GM21786 (cell line): Measurements from ENCODE around the gene GSE1.

Source experiments
- ATAC-seq: cut with Tn5 transposase; IDR thresholded peaks from one replicate; pipeline ENCODE4 v1.9.1; 2021; ENCODE audit not compliant: unreplicated experiment

Gene GSE1

DNA sequence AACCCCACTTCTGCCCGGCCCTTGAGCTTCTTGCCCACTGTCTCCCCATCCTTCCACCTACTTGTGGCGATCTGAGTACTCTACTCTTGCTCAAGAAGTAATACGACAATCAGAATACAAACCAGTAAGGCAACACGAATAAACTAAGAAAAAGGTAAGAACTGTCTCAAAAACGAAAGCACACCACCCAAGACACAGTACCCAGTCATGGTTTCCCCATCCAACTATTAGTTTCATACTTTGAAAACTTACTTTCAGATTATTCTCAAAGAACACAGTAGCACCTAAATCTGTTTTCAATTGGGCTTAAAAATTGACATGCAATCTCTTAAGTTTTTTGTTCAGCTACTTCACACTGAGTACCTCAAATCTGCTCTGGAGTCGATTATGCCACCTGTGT is 61.7 kb downstream of the GSE1 start:
- ATAC-seq = no peak

DNA sequence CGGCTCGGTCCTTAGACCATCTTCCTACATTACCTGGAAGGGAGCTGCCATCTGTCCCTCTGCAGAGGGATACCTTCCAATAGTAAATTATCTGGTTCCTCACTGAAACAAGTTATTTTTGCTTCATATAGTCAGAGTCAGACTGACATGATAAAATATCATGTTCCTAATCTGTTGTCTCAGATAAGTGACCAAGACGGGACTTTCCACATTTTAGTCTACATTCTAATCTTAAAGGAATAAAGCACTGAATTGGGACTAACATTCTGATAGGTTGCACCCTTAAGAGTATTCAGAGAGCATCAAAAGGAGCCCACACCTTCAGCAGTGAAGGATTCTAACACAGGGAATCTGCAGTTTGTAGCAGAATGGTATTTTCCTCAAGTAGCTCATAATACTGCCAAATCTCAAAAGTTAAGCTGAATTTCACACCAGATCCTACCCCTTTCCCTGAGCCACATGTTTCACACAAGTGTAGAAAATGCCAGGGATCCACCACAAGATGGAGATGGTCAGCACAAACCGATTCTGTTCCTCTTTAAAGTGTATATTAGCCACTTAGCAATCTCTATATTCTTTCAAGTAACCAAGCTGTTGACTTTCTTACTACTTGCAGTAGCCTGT is 62.2 kb downstream of the GSE1 start:
- no peak for ATAC-seq

DNA sequence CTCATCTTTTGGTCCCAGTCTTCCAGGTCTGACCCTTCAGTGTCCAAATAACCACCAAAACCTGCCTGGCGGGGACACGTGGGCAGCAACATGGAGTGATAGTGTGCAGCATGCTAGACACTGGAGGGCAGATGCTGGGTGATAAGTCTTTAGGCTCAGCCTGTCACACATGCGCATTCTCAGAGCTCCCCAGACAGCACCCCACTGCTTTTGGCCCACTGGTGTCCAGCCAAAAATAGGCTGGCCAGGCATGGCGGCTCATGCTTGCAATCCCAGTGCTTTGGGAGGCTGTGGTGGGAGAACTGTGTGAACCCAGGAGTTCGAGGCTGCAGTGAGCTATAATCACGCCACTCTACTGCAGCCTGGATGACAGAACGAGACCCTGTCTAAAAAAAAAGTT is 63.3 kb downstream of the GSE1 start:
- ATAC-seq = no peak

DNA sequence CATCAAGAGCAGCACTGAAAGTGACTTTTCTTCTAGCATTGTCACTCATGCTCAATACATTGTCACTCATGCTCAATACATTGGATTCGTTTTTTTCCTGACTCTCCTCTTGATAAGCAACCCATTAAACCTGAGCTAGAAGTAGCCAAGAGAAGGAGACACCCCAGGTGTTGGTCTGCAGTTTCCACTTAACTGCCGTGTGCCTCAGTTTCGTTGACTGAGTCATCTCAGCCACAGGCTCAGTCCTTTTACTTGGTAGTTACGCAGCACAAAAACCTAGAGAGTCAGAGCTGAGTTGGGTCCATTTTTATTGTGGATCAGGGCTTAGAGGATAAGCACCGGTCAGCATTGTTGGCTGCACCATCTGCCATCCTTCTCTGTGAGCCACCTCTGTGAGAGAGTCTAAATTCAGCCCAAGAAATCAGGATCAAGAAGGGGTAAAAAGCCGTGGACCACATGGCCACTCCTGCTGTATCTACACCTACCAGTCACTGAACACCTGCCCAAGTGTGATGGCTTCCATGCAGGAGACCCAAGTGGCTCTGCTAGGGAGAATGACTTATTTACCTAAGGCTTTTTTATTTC is 64.4 kb downstream of the GSE1 start:
- ATAC-seq = no peak

DNA sequence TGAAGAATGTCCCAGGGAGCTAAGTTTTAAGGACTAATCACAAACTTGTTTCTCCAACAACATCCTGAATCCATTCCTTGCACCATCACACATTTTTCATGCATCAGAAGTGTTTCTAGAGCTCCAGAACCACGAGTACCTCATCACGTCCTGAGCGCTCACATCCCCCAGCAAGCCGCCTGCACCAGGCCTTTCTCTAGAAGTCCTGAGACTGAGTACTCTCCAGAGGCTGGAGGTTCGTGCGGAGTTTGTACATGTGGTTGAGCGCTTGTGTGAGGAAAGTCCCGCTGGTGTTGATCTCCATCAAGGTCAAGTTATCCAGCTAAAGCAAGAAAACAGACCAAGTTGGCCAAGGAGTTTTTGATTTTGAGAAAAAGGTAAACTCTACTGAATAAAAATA is 64.9 kb downstream of the GSE1 start:
- ATAC-seq = no peak

DNA sequence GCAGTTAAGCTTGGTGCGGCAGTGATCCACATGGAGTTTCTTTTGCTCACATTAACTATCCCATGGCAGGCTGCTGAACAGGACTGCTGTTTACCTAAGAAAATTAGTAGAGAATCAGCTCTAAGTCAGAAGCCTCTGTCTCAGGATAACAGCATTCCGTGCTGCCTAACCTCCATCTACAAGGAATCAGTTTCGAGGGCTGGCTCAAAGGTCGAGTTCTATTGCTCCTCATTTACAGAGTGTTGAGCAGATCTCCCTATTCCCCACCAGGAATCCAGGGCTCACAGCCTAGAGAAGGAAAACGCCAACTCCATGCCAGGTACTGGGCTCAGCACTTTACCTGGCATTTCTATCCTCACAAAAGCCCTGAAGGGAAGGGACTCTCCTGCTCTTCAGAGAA is 65.7 kb downstream of the GSE1 start:
- ATAC-seq = no peak

DNA sequence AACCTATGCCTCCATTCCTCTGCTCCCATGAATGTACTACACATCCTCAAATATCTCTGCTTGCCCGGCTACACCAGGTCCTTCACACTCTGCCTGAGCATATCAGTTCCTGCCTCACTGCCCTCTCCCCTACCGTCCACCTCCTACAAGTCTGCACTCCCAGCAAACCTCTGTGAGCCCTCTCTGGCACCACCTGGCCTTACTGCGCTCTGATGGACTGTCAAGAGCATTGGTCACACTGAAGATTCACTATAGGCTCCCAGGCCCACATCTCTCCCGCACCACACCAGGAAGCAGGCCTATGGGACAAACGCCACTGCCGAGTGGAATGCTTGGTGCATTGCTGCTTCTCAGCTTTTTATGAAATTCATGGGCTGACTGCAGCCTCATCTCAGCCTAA is 66.7 kb downstream of the GSE1 start:
- ATAC-seq = no peak

DNA sequence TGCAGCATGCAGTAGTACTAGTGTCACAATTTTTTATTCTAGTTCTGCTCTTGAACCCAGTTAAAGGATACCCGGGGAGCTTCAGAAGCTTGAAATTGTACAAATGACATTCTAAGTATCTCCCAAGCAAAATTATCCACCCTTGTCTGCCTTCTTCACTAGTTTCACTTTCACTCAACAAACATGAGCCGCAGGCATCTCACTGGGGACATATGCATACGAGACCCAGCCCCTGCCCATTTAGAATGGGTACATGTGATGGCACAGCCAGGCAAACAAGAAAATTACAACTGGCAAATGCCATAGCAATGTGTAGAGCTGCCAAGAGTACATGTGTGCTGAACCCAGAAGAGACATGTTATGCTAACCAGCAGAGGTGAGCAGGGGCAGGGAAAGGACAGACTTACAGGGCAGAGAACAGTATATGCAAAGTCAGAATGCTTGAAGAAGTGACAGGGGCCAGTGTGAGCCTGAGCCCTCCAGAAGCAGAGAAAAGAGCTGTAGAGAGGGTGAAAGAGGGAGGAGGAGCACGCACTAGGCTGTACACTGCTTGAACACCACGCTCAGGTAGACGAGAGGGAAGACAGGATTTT is 67.3 kb downstream of the GSE1 start:
- ATAC-seq = no peak

DNA sequence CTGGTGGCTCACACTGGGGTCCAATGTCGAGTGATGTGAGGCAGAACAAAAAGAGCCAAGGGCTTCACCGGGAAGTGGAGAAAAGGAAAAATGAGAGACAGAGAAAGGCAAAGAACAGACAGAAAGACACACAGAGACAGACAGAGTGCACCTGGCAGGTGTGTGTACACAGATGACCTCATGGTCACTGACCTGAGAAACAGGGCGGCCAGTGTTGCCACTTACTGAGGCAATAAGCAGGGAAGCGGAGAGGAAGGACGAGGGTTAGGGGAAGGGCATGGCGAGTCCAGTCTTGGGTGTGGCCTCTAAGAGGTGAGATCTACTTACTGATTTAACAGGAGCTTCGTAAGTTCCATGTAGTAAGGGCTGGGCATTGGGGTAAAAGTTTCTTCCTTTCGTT is 68.1 kb downstream of the GSE1 start:
- ATAC-seq = no peak

DNA sequence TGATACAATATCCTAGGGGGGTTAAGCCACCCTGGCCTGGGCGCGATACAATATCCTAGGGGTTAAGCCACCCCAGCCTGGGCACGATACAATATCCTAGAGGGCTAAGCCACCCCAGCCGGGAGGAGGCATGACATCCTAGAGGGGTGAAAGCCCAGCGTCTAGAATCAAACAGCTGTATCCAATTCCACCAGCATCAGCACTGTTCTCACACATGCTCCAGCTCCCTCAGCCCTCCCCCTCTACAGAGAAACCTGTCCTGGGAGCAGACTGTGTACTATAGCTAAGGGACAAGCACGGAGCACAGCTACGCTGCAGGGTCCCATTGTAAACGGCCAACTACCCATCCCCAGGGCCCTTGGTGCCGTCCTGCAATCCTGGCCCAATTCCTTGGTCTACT is 69.4 kb downstream of the GSE1 start:
- no peak for ATAC-seq

DNA sequence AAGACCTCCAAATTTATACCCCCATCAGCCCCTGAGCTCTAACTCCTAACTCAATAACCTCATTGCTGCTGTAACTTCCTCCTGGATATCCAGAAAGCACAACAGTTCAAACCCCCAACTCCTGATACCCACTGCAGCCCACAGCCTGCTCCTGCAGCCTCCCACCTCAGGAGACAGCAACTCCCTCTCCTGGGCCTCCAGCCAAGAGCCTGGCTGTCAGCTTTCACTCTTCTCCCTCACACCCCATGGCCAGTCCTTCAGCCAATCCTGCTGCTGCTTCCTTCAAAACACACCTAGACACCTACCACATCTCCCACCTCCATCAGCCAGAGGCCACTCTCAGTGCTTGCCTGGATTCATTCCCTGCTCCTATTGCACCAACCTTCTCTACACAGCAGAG is 70.2 kb downstream of the GSE1 start:
- ATAC-seq = no peak

DNA sequence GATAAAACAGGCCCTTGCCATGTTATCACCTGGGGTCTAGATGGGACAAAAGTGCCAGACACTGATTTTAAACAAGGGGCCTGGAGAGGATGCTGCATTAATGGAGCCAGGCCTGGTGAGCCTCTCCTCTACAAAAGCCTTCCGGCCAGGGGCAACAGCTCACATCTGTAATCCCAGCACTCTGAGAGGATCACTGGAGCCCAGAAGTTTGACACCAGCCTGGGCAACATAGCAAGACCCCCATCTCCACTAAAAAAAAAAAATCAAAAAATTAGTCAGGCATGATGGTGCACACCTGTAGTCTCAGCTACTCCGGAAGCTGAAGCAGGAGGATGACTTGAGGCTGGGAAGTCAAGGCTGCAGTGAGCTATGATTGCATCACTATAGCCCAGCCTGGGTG is 72.1 kb downstream of the GSE1 start:
- ATAC-seq = no peak

DNA sequence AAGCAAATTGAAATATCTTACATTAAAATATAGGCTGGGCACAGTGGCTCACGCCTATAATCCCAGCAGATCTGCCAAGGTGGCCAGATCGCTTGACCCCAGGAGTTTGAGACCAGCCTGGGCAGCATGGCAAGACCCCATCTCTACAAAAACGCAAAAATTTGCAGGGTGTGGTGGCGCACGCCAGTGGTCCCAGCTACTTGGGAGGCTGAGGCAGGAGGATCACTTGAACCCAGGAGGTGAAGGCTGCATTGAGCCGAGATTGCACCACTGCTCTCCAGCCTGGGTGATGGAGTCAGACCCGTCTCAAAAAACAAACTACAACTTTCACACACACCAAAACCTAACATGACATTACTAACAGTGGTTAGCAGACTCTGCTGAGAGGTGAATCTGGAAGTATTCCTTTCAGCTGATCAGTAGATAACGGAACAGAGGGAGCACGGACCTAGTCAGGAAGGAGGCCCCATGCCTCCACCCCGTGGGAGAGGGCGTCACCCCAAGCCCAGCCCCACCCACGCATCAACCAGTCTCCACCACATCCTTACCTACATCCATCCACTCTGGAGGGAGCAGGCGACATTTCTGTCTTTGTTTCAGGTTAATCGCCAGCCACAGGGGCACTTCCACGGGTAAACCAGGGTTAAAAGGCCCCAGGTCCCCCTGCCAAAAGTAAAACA is 73.9 kb downstream of the GSE1 start:
- no peak for ATAC-seq

DNA sequence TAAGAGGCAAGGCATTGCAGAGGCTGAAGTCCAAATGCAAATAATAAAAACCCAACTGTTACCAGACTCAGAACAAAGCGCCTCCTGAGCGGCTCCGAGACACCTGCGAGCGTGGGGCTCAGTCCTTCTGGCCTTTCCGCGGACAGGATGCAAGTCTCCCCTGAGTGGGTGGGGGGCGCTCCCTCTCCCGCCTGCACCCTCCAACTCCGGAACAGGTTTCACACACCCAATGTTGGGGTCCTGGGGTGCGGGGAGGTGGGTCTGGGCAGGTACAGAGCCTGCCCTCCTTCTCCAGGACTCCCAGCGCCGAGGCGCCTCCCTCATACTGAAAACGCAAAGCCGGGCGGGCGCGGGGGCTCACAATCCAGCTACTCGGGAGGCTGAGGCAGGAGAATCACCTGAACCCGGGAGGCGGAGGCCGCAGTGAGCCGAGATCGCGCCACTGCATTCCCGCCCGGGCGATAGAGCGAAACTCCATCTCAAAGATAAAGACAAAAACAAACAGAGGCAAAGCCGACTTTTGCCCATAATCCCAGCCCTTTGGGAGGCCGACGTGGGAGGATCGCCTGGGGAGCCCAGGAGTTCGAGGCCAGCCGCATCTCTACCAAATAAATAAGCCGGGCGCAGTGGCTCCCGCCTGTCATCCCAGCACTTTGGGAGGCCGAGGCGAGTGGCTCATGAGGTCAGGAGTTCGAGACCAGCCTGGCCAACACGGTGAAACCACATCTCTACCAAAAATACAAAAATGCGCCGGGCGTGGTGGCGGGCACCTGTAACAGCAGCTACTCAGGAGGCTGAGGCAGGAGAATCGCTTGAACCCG is 74.7 kb downstream of the GSE1 start:
- ATAC-seq = no peak

DNA sequence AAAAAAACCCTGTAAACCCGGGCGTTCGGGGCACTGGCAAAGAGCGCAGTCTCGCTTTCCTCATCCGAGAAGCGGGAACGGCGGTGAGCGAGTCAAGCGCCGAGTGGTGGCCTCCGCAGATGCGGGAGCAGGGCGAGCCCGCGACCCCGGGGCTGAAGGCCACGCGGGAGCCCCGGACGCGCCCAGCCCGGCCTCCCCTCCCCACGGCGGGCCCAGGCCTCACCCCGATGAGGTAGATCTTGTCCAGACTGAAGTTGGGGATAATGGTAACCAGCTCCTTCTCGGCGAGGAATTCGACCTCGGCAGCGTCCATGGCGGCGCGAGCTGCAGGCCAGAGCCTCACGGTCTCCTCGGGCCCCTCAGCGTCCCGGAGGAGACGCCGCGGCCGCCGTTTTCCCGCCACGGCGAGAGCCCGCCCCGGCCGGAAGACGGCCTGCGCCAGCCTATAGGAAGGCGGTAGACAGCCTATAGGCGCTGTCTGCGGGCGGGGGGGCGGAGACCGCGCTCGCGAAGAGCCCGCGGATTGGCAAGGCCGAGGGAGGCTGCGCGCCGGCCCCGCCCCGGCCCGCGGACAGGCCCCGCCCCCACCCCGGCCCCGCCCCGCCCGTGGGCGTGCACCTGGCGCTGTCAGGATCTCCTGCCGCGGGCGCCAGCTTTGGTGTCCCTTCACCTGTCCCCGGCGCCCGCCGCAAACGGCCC is 75.6 kb downstream of the GSE1 start, which contains the start of gene GINS2:
Gene GINS2, minus strand, starts transcription at position 369 of the 699 bp plus-strand sequence. Its CDS starts 56 bp downstream, at position 313.
- ATAC-seq = peak; percentile 93

DNA sequence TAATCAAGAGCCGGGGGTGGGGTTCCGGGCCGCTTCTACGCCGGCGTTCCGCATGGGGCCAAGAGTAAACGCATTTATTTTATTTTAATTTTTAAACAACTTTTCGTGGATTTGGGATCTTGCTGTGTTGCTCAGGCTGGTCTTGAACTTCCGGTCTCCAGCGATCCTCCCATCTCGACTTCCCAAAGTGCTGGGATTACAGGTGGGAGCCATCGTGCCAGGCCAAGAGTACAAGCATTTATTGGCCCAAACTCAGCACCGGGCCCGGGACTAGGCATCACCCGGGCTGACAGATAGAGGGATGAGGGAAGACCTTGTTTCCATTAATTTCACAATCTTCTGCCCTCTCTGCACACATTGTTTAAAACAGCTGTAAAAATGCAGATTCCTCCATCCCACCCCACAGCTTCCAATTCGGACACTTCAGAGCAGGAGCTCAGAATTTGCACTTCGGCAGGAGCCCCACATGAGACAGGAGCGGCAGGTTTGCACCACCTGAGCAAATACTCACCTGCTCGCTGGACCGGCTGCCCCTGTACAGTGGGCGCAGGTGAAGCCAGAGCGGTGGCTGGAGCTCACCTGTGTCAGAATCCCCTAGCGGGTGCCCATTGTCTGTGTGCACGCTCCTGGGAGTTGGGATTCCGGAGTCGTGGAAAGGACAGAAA is 76.3 kb downstream of the GSE1 start:
- ATAC-seq = no peak

DNA sequence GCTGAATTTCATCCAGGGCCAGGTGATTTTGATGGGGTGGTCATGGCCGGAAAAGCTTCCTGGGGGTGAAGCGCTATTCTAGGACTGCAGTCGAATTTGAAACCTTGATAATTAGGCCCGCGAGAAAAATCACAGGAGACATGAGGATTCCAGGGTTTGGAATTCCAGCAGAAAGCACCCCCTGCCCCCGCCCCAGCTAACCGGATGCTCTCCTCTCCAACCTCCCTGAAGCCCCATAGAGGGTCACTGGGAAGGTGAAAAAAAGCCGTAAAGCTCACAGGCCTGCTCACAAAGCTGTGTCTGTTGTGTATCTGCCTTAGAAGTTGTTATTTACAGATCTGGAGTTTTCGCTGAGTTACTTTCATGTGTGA is 76.8 kb downstream of the GSE1 start:
- no peak for ATAC-seq

DNA sequence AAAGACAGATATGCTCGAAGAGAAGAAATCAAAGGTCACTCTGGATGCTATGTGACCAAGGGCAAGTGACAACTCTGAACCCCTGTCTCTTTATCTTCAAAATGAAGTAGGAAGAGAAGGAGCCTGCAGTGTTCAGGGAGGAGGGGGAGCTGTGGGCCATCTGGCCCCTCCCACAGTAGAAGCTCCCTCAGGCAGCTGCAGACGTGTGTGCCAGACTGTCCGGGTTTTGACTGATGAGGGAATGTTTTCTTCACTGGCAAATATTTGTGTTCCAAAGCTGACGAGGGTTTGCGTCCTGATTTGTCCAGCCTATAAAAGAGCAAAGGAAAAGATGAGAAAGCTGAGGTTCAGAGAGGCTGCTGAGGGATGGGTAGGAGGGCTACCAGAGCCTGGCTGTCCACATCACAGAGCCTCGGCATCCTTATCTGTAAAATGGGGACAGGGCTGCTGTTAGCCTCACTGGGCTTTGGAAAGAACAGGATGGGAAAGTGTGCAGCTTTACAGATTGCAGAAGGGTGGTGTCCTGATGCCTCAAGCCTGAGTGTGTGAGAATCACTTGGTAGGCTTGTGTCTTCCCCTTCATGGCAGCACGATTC is 77.4 kb downstream of the GSE1 start:
- no peak for ATAC-seq

DNA sequence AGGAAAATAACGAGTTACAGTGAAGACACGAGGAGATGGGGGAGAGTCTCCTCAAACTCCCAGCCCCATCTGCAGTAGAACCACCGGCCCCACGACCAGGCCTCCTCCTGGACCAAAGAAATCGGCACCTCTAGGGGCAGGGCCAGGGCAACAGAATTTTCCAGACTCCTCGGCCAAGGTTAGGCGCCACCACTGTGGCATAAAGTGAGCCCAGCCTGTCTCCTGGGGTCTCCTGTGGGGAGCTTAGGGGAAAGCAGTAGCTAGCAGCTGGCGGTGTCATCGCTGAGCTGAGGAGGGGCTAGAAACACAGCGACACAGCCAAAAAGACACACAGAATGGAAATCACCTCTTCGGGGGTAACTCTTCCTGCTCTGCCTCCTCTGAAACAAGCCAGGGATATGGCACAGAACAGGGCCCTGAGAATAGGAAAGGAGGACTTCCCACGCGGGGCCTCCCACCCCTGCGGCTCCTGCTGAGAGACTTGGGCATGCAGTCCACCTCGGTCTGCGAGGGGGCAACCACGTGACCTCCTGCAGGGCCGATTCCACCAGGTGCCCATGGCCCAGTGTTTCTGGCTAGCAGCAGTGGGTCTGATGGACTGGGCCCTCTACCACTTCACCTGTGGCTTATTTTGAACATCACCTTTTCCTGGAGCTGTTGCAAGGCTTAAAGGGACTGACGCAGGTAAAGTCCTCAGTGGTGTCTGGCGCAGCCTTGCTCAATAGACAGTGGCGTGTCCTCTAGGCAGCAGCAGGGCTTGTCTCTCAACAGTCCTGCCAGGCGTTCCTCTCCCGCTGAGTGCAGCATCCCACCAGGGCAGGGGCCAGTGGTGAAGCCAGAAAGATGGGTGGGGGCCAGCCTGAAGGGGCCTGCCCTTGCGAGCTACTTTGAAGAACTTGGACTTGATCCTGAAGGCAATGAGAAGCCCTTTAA is 82.3 kb downstream of the GSE1 start:
- no peak for ATAC-seq
